Activated gamma-delta T cell treated with Interleukin-2 at 50 U/mL for 16 hours (primary cell): Measurements from ENCODE around the gene ZIC5.
A peak's percentile ranks its signal among the peaks of the same experiment; 100 is the strongest.

Experiments used
- DNase-seq: peaks from one replicate; pipeline ENCODE4 v3.0.0-alpha.2; 2020

Gene ZIC5

GRCh38 chr13:99987154-99988019 is 15.8 kb upstream of the ZIC5 start:
- DNase-seq: no peak

DNA sequence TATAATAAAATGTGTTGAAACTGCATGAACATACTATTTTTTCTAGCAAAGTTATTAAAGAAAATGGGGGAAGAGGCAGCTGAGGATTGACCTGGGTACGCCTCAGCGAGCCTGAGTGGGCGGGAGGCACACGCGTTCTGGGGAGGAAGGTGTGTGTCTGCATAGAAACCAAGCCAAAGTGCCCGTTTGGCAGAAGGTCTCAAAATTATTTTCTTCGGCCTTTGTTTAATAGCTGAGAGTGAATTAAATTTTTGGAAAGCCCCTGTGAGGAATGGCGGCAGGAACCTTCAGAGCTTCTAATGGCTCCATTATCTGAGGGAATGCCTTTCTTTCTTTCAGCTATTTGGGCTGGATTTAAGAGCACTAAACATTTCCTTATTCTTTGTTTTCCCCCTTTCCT is 15.2 kb upstream of the ZIC5 start:
- DNase-seq: no peak

GRCh38 chr13:99985886-99986527 is 14.4 kb upstream of the ZIC5 start:
- no peak for DNase-seq

DNA sequence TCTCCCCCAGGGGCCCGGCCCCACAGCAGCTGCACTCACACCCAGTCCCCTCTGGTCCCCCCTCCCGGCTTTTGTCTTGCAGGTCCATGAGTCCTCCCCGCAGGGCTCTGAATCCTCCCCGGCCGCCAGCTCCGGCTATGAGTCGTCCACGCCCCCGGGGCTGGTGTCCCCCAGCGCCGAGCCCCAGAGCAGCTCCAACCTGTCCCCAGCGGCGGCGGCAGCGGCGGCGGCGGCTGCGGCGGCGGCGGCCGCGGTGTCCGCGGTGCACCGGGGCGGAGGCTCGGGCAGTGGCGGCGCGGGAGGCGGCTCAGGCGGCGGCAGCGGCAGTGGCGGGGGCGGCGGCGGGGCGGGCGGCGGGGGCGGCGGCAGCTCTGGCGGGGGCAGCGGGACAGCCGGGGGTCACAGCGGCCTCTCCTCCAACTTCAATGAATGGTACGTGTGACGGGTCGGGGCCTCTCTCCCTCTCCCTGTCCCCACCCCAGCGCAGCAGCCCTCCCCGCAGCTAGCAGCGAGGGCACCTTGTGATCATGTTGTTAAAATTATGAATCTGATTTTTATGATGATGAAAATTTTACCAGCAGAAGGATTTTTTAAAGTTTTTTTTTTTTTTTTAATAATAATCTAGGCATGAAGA is 13.8 kb upstream of the ZIC5 start:
- DNase-seq: no peak

DNA sequence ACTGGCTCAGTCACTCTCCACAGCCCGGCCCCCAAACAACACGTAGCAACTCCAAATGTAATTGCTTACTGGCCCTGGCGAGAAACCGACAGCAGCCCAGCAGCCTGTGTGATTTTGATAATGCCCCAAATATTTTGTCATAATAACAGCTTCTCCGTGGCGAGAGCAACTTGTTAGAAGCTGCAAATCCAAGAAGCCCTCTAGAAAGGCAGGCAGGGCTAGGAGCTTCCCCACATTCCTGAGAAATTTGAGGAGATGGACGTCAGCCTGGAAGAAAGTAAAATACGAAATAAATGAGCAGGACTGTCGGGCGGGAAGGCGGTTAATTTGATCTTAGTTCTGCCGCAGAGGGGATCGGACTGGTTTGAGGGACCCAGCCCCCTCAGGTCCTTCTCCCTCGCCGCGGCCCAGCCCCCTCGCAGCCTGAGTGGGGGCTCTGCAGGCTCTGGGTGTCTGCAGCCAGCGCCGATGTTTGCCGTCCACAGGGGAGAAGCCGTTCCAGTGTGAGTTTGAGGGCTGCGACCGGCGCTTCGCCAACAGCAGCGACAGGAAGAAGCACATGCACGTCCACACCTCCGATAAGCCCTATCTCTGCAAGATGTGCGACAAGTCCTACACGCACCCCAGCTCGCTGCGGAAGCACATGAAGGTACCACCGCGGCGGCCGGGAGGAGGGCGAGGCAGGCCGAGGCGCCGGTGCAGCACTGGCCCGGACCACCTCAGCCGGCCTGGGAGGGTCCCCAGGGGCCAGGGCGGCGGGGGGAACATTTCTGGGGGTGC is 13.1 kb upstream of the ZIC5 start:
- DNase-seq: no peak

- no peak for DNase-seq
Measured at GRCh38 chr13:99983499-99984401, 12.2 kb upstream of the ZIC5 start.

DNA sequence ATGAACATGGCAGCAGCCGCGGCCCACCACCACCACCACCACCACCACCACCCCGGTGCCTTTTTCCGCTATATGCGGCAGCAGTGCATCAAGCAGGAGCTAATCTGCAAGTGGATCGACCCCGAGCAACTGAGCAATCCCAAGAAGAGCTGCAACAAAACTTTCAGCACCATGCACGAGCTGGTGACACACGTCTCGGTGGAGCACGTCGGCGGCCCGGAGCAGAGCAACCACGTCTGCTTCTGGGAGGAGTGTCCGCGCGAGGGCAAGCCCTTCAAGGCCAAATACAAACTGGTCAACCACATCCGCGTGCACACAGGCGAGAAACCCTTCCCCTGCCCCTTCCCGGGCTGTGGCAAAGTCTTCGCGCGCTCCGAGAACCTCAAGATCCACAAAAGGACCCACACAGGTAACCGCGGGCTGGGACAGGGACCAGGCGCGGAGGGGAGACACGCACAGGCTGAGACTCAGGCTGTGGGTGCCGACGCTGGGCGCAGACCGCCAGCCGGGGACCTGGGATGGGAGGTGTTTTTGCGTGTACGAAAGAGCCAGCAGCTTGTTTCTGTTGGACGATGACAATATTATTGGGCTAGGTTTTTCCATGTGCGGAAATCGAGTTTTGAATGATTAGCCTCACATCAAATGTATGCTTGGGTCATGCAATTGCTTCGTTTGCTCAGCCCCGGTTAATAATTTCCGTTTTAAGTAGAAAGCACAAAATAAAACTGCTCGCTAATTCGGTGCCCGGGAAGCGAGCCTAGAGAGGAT is 11.3 kb upstream of the ZIC5 start:
- DNase-seq: no peak

DNA sequence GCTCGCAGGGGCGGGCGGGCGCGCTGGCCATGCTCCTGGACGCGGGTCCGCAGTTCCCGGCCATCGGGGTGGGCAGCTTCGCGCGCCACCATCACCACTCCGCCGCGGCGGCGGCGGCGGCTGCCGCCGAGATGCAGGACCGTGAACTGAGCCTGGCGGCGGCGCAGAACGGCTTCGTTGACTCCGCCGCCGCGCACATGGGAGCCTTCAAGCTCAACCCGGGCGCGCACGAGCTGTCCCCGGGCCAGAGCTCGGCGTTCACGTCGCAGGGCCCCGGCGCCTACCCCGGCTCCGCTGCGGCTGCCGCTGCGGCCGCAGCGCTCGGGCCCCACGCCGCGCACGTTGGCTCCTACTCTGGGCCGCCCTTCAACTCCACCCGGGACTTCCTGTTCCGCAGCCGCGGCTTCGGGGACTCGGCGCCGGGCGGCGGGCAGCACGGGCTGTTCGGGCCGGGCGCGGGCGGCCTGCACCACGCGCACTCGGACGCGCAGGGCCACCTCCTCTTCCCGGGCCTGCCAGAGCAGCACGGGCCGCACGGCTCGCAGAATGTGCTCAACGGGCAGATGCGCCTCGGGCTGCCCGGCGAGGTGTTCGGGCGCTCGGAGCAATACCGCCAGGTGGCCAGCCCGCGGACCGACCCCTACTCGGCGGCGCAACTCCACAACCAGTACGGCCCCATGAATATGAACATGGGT is 10.6 kb upstream of the ZIC5 start:
- no peak for DNase-seq

DNA sequence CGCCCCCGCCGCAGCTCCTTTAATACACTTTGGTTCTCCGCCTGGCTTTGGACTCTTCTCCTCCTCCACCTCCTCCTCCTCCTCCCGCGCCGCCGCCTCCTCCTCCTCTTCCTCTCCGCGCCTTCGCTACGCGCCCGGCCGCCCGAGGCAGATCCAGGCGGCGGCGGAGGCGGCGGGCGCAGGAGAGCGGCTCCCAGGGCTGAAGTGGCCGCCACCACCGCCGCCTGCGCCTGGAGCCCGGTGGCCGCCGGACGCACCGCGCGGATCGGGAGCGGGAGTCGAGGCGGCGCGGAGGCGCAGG is 10.1 kb upstream of the ZIC5 start, which contains the start of gene ZIC2:
Gene ZIC2, plus strand, starts transcription at position 50 of the 301 bp plus-strand sequence. CDS start 281 bp downstream, outside the sequence.
- no peak for DNase-seq

DNA sequence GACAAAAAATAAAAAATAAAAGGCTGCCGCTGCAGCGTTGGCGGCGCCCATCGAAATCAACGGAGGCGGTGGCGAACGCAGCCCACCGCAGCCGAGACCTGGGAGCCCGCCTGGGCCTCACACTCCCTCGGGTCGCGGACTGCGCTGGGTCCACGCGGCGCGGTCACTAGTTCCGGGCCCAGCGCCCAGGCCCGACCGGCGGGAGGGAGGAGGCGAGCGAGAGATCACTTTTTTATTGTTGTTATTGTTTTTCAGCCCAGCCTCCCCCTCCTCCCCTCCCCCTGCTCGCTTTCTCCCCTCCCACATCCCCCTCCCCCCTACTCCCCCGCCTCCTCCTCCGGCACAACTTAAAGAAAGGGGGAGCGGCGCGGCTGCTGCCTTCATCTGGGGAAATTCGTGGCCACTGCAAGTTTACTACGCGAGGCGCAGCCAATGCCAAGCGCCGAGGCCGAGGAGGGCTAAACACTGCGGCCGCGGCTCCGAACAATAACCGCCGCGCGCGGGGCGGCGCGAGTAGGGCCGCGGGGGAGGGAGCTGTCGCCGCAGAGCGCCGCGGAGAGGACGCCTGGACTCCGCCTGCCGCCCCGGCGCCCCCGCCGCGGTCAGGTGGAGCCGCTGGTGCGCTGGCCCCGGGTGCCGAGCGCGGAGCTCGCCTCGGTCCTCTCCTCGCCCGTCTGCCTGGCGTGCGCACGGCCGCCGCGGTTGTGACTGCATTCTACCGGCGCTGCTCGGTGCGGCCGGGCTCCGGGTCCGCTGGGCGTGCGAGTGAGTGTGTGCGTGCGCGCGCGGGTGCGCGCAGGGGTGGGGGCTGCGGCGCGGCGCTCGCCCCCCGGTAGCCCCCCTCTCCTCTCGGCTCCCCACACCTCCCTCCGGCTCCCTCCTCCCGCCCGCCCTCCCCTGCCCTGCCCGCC is 9.5 kb upstream of the ZIC5 start:
- DNase-seq: no peak

- peak; percentile 46 for DNase-seq
Measured at GRCh38 chr13:99980201-99980823, 8.7 kb upstream of the ZIC5 start.

DNA sequence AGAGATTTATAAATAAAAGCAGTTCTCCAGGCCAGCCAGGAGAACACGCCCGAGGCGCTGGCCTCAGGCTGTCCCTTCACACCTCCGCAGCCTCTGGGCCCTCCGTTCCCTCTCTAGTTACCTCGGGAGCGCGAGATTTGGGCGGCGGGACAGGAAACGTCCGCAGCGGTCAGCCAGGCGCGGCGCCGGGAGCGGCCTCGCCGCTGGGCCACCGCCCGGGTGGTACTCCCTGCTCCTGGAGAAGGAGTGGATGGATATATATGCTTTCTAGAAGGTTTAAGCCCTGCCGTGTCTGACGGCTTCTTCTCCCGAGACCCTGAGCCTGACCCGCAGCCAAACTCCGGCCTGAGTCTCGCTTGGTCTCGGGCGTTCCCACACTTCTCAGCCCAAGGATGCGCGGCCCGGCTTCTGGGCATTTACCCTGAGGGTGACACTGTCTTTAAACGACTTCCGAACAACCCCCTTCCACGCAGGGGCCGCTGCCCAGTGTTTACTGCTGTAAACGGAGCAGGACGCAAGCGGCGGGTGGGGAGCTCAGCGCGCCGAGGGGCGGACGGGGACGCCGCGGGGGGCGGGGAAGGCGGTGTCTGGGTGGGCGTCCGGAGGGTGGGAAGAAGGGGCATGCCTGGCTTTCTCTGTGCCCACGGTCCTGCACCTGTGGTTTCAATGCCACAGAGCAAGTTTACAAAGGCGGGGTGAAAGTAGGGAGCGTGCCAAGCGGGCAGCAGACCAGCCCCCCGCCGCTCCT is 8.1 kb upstream of the ZIC5 start:
- DNase-seq: no peak

DNA sequence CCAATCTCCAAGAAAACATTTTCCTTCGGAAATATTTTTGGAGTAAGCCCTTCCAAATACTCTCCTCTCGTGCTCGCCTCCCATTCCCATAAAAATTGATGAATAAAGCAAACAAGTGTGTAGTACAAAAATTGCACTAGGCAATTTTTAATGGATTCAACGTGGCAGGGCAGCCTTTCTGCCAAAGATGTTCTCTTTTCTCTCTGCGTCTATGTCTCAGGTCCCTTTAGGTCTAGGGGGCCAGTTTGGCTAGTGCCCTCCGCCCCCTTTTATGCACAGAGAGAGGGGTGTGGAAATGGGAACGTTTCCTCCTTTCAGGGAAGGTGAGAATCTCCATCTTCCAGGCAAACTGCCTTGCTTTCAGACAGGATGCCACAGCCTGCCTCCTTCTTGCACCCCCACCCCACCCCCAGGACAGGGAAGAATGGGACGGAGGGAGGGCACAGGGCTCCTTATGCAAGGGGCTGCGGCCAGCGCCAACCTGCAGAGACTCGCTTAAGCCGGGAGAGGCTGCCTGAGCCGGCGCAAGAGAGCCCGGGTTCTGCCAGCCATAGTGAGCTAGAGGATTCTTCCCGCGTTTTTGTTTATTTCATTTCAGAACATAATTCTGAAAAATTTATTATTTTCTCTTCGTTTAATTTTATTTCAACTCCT is 7.4 kb upstream of the ZIC5 start:
- no peak for DNase-seq

GRCh38 chr13:99977912-99978798 is 6.6 kb upstream of the ZIC5 start:
- no peak for DNase-seq

GRCh38 chr13:99977334-99977911 is 5.9 kb upstream of the ZIC5 start:
- no peak for DNase-seq

GRCh38 chr13:99976575-99976974 is 5.0 kb upstream of the ZIC5 start:
- DNase-seq: no peak
